ENCODE data around the gene WWP2.

DNA sequence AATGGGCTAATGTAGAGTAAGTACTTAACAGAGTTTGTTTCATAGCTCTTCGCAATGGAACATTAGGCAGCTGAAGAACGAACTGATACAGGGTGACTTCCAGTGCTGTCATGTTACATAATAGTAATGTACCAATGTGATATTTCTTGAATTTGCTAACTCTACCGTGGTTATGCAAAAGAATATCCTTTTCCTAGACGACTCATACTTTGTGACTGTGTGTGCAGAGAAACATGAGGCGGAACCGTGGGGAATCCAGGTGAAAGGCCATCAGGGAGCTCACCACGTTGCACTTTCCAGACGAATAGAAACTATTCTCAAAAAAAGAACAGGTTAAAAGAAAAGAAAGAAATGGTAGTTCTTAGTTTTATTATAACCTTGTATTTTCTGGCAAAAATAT is 20.6 kb upstream of the WWP2 start:
- TF ChIP-seq ZNF384 (IDR thresholded peaks at IDR 0.05) (no peak), ARNT (IDR thresholded peaks at IDR 0.05) (no peak), SP1 (IDR thresholded peaks at IDR 0.05) (no peak), ELF4 (IDR thresholded peaks at IDR 0.05) (no peak), BHLHE40 (IDR thresholded peaks at IDR 0.05; ENCODE audit: borderline replicate concordance) (no peak), FOXM1 (IDR thresholded peaks at IDR 0.05; ENCODE audit: borderline replicate concordance) (no peak)
- TF ChIP-seq, protein P1, sequence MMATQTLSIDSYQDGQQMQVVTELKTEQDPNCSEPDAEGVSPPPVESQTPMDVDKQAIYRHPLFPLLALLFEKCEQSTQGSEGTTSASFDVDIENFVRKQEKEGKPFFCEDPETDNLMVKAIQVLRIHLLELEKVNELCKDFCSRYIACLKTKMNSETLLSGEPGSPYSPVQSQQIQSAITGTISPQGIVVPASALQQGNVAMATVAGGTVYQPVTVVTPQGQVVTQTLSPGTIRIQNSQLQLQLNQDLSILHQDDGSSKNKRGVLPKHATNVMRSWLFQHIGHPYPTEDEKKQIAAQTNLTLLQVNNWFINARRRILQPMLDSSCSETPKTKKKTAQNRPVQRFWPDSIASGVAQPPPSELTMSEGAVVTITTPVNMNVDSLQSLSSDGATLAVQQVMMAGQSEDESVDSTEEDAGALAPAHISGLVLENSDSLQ (IDR thresholded peaks at IDR 0.05): no peak

Measured in HEK293T (cell line).